Measurements from ENCODE around the gene EMX2.
A peak's percentile ranks its signal among the peaks of the same experiment; 100 is the strongest.
"Not testable (repeated sequence)": the region's sequence is repeated elsewhere in the genome, so short reads cannot be mapped to it uniquely, and the experiment has no call there.

Gene EMX2

DNA sequence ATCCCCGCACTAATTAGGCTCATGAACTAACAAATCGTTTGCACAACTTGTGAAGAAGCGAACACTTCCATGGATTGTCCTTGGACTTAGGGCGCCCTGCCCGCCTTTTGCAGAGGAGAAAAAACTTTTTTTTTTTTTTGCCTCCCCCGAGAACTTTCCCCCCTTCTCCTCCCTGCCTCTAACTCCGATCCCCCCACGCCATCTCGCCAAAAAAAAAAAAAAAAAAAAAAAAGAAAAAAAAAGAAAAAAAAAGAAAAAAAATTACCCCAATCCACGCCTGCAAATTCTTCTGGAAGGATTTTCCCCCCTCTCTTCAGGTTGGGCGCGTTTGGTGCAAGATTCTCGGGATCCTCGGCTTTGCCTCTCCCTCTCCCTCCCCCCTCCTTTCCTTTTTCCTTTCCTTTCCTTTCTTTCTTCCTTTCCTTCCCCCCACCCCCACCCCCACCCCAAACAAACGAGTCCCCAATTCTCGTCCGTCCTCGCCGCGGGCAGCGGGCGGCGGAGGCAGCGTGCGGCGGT, at the start of gene EMX2:
EMX2 (plus strand) TSS at position 41 of the 519 bp plus-strand sequence. CDS start 522 bp downstream, outside the sequence.
- no peak for DNase-seq (ENCODE audit: low read depth)

GRCh38 chr10:117496031-117496430, 46.5 kb upstream of the EMX2 start:
- DNase-seq (ENCODE audit: low read depth), result no peak

- peak; percentile 63 for DNase-seq (ENCODE audit: low read depth)
These were observed 45.9 kb upstream of the EMX2 start for GRCh38 chr10:117496616-117497028.

DNA sequence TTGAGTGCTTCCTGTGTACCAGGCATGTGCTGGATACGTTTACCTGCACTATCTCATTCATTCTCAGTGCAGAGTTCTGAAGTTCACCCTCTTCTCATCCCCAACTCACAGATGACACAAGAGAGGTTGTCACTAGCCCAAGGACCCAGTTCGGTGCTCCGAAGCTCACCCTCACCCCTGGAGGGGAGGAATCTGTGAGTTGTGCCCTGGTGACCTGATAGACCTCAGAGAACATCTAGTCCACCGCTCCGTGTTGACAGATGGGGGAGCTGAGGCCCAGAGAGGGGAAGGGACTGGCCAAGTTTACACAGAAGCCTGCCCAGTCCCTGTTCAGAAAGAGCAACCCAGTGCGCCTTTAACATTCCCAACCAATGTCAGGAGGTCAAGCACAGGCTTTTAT, 44.8 kb upstream of the EMX2 start:
- no peak for DNase-seq (ENCODE audit: low read depth)

DNA sequence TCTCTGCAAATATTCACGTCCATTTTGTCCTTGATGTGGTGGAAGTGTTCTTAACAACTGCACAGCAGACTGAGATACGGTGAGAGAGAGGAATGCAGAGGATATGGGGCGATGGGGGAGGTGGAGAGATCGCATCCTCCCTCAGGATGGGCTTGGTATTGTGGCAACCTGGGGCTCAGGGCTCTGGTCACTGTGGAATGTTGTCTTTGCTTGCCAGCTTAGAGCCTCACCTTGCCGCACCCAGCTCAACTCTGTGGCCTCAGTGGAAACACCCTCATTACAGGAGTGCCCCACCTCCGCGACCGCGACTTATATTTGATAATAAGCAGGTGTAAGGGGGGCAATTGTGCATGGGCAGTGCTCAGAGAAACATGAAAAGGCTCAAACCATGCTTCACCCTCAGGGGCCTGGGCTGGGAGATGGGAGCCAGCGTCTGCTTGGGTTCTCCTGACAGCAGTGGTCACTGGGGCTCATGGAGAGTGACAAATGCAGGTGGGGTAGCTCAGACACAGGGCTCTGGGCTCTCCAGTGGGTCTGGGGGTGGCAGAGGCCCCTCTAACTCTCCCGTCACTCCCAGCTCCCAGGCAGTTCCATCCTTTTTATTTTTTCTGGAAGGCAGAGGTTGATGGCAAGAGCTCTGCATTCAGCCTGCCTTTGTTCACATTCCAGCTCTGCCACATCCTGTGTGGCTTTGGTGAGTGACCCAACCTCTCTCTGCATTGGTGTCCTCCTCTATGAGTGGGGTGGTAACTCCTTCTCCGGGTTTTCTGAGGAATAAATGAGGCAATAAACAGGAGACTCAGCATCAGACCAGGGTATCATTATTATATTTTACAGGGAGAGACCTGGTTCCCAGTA, 43.1 kb upstream of the EMX2 start:
- no peak for DNase-seq (ENCODE audit: low read depth)

DNA sequence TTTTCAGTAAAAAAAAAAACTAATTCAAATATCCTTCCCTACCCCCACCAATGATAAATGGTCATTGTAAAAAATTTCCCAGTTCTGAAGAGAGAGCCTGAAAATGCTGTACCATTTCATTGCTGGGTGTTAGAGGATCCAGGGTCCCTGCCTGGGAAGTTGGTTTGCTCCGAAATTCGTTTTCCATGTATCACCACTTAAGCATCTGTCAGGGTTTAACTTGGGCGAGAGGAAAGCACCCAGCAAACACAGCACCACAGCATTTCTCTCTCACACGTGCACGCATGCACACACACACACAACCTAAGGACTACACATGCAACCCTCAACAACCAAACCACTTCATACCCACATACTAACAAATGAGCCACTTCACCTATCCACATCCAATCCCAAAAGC, 42.1 kb upstream of the EMX2 start:
- no peak for DNase-seq (ENCODE audit: low read depth)

DNA sequence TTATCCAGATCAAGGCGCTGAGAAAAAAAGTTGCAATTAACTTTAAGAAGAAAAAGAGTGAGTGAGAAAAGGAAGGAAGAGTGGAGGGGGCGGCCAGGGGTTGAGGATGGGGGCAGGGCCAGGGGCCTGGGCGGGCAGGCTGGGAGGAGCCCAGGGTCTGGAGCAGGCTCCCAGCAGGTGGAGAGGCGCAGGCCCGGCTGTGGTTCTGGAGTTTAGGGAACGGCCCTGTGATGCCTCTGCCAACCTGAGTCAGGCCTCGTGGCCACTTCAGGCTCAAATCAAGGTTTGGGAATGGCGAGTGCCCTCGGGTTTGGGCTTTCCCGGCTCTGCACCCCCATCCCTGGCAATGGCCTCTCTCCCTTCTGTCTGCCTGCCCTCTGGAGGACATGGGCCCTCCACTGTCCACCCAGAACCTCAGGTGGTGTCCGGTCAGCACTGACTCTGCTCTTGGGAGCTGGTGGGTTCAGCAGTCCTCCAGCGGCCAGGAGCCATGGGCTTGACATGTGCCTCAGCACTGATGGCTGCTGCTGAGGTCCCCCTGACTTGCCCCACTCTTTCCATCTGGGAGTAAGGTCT, 41.0 kb upstream of the EMX2 start:
- DNase-seq (ENCODE audit: low read depth), result no peak

DNA sequence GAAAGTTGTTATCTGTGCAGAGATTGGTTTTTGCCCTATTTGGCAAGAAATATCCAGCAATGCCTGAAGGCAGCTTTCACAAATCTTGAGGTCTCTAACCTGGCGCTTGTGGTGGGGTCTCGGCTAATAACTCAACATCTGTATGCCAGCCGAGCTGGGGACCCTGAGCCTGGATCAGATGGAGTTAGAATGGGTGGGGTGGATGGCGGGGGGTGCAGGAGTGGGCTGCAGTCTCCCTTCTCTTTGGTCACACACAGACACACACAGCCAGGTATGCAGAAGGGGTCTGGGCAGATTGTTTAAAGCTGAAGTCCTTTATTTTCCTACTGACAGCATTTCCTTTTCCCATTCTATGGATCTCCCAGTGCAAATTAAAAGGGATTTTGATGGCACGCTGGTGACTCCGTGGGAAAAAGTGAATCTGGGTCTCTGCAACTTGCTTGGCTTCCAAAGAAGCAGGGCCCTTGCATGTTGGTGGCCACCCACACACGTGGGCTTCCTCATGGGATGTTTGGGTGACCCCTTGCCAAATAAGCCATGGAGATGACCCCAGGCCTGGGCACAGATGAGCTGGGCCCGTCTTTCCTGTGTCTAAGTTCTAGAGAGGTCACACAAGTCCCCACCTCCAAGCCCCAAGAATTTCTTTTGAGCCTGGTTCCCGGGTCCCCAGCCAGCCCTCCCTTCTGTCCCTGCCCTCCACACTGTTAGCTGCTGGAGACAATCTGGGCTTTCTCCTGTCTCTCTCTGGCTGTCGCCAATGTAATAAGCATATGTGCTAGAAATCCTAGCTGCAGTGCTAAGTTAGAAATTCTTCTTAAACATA, 39.9 kb upstream of the EMX2 start:
- no peak for DNase-seq (ENCODE audit: low read depth)

DNA sequence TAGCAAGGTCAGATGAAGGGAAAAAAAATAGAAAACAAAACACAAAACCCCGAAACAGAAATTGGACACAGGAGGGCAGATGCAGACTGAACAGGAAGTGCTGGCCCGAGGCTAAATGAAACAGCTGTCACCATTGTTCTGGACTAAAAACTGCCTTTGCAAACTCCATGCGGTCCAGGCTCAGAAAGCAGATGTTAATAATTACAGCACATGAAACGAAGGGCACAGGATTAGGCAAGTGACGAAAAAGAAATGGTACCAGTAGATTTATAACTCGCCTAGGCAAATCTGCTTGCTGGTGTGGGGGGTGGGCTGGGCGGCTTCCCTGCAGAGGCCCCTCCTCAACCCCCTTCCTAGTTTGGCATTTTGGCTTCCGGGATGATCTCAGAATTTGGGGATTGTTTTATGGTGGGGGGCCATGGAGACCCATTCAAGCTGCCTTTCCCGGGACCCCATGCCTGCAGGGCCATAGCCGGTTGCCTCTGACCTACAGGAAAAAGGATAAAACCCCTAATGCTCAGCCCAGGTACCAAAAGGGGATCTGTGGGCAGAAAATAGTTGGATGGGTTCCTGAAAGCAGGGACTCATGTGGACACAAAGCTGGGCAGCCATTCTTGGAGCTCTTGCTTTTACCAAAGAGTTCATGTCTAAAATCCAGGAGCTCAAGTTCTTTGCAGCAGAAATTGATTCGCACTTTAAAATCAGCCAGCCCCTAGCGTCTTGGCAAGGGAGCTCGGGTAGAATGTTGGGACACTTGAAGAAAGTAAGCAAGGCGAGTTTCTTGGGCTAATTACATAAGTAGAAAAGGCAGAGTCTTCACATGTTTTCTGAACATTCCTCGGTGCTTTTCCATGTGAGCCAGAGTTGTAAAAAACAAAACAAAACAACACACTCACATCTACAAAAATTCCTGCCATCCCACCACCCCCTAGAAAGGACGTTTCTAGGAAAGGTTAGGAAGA, 39.0 kb upstream of the EMX2 start:
- DNase-seq (ENCODE audit: low read depth), result peak; percentile 45

- DNase-seq (ENCODE audit: low read depth), result no peak
These were observed 38.0 kb upstream of the EMX2 start for GRCh38 chr10:117504562-117504961.

DNA sequence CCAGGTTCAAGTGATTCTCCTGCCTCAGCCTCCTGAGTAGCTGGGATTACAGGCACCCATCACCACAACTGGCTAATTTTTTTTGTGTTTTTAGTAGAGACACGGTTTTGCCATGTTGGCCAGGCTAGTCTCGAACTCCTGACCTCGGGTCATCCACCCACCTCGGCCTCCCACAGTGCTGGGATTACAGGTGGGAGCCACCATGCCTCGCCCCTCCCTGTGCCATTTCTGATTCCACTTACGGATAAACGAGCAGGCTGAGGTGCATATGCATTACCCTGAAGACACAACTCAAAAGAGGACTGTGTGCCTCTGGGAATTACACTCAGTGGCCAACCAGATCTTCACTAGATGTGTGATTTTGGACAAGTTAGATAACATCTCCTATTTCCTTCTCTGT, 35.5 kb upstream of the EMX2 start:
- DNase-seq (ENCODE audit: low read depth), result not testable (repeated sequence)

DNA sequence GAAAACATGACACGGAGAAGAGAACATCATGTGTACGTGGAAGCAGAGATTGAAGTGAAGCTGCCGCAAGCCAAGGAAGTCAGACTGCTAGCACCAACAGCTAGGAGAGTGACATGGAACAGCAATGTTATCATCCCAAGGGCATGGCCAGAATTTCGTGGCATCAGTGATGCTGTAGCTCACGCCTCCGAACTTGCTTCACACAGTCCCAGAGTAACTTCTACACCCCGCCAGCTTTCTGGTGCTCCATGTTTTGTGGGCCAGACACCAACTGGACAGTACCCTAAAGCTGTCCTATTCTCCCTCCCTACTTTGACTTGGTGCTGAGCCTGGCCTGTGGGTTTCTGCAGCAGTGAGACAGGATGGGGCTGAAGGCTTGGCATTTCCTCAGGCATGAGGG, 33.0 kb upstream of the EMX2 start:
- no peak for DNase-seq (ENCODE audit: low read depth)

- no peak for DNase-seq (ENCODE audit: low read depth)
These were observed 30.8 kb upstream of the EMX2 start for GRCh38 chr10:117511601-117512390.

DNA sequence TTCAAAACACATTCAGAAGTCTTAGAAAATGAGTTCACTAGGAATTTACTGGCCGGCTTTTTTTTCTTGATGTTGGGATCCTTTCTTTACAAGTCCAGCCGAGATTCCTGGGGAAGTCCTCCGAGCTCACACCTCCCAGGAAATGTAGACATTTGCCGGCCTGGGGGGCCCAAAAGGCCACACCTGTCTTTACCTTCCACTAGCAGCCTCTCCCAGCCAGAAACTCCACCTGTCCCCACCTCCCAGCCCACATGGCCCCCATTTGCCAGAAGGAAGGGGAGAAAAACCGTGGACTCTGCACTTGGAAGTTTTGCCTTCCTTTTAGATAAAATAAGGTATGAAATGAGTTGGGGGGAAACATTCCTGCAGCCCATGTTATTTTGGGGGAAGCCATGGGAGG, 27.6 kb upstream of the EMX2 start:
- no peak for DNase-seq (ENCODE audit: low read depth)

- DNase-seq (ENCODE audit: low read depth), result no peak
These were observed 25.9 kb upstream of the EMX2 start for GRCh38 chr10:117516681-117517080.

DNA sequence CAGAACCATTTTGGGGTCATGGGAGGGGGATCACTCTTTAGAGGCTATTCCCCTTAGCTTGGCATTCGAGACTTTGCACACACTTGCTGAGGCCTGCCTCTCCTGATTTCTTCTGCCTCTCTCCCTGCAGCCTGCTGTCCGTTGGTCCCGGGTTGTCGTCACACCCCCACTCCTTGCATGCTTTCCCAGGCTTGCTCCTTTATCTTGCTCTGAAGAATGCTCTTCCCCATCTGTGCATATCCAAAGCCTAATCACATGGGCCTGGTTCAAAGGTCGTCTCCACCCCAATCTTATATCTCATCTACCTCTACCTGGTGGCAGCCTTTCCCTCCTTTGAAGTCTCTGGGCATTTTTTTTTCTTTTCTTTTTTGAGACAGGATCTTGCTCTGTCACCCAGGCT, 24.3 kb upstream of the EMX2 start:
- no peak for DNase-seq (ENCODE audit: low read depth)

- DNase-seq (ENCODE audit: low read depth), result no peak
These were observed 23.3 kb upstream of the EMX2 start for GRCh38 chr10:117519286-117519685.

GRCh38 chr10:117519879-117520278, 22.7 kb upstream of the EMX2 start:
- no peak for DNase-seq (ENCODE audit: low read depth)

GRCh38 chr10:117530791-117531190, 11.8 kb upstream of the EMX2 start:
- DNase-seq (ENCODE audit: low read depth), result no peak

- no peak for DNase-seq (ENCODE audit: low read depth)
These were observed 11.1 kb upstream of the EMX2 start for GRCh38 chr10:117531371-117532002.

Measured in fibroblast of gingiva (primary cell).